Measurements from ENCODE around the gene OR6N2.

The OR6N2 gene

DNA sequence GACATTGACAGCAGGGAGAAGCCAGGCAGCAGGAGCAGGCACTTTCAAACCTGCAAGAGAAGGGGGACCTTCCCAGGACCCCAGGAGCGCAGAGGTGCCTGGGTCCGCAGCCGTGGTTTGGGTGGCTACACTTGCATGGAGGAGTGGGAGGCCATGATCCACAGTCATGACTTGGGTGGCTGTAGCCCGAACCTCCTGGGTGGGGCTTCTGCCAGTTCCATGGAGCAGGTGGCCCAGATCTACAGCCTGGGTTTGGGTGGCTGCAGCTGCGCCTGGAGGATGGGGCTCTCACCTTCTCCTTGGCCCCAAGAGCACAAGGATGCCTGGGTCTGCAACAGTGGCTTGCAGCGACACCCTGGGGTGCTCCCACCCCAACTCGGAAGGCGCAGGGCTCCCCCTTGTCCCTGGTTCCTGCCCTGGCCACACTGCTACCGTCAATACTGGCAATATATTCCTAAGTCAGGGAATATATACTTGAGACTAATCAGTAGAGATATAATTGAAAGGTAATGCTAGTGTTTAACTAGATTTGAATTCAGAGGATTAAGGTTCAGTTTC, 28.8 kb downstream of the OR6N2 start:
- no peak for DNase-seq

DNA sequence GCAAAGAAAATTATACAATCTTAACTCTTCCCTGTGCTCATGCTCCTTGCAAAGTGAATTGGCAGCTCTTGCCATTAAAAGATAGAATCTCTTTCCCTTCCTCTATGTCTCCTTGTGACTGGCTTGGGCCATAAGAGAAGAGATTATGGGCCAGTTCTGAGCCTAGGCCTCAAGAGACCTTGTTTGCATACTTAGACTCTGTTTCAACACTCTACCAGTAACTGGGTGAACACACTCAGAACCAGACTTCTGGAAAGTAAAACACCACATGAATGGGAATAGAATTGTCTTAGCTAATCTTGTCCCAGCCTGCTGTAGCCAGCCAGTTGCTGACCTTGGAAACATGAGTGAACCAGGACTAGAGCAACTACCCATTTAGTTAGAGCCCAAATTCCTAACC, 45.2 kb downstream of the OR6N2 start:
- no peak for DNase-seq

DNA sequence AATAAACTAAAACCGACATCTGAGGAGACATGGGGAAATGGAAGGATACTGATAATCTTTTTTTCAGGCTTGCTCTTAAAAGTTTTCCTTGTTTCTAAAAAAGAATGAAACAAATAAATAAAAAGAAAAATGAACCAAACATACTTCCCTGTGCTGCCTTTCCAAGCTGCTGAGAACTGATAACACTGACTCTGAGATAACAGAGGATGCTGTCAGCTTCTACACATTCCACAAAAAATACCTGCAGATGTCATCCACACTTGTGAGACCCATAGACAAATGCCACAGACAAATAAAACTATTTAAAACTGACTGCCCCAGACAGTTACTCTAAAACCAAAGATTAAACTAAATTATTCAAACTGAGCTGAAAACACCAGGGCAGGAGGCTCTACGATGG, 48.5 kb downstream of the OR6N2 start:
- DNase-seq, result no peak

DNA sequence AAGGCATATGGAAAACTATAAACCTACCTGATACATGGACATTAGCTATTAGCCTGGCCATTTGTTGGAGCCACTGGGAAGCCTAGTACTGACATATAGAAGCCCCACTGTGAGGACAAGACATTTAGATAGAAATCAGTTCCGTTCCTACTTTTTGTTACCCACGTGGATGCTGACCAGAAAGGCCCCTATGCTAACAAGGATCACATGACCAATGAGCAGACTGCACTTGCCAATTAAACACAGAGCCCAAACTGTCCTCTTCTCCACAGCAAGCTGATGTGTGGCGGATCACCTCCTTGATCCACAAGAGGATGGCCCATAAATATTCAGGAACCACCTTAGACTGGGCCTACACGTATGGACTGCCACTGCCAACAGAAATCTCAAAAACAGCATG, 49.3 kb downstream of the OR6N2 start:
- no peak for DNase-seq

DNA sequence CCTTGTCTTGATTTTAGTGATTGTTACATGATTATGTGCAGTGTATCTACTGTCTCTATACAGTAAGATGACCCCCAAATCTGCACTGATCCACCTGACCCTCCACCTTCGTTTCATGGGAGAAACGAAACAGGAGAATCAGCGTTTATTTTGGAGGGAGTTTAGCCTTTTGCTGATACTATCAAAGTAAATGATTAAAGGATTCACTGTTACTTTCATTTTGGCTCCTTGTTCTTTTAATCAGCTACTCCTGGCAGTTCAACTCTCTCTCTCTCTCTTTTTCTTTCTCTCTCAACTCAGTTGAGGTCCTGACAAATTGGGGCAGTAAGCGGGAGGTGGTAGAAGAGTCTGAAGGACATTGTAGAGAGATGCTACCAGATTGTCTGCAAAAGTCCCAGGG, 50.6 kb downstream of the OR6N2 start:
- no peak for DNase-seq

DNA sequence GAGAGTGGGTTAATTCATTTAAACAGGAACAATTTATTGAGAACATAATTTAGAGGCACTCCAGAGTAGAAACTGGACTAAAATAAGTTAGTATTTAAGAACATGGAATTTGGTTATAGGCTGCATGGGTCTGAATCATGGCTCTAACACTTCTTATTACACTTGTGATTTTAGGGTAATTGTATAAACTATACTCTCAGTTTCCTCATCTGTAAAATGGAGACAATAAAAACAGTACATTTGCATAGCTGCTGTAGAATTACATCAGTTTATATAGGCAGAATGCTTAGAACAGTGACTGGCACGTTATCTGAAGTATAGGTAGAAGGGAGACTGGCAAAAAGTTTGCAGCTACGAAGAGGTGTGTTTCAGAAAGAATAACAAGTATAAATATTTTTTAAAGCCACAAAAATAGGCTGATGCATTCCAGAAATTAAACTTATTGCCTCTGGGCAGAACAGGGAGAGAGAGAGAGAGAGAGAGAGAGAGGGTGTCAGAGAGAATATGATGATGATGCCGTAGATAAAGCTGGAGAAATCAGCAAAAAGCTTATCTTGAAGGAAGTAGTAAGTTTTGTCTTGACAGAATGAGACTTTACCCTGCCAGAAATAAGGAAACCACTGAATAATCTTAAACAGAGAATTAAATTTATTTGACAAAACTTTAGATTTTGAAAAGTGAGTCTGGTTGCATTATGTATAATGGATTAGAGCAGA, 52.3 kb downstream of the OR6N2 start:
- no peak for DNase-seq

- DNase-seq, result no peak
Measured at GRCh38 chr1:158724442-158724841, 56.6 kb downstream of the OR6N2 start.
